ENCODE results near the gene TOPBP1.

TOPBP1 gene

DNA sequence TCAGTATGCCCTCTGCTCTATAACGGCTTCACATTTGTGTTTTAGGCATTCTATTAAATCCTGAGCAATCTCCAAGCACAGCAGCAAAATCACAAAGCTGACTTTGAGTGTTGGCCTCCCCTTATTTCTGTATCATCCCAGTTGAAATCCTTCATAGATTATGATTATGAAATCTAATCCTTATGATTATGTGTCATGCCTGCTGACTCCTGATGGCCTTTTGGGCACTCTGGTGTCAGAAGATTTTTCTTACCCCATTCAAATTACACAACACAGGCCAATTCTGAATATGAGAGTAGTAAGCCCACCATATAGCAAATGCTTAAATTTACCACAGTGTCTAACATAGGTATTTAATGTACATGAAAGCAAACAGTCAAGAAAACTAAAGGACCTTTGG lies 53.9 kb downstream of the TOPBP1 start:
- DNase-seq (ENCODE audit: low spot score): no peak

DNA sequence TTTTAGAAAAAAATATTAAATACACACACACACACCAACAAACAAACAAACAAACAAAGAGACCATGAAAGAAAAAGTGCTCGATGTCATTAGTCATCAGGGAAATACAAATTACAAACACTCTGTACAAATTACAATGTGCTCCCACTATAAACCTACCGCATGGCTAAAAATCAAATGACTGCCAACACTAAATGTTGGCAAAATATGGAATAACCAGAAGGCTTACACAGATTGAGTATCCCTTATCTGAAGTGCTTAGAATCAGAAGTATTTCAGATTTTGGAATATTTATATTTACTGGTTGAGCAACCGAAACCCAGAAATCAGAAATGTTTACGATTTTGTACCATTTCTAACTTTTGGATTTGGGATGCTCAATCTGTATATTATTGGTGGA lies 54.8 kb downstream of the TOPBP1 start:
- no peak for DNase-seq (ENCODE audit: low spot score)

DNA sequence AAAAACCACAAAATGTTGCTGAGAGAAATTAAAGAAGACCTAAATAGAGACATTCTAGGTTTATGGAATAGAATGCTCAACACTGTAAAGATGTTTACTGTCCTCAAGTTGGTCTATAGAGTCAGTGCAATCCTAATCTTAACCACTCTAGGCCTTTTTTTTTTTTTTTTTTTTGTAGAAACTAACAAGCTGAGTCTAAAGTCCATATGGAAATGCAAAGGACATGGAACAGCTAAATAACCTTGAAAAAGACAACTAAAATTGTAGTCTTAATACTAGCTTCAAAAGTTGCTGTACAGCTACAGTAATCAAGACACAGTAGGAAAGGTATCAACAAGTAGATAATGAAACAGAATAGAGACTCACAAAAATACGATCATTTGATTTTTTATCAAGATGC lies 55.4 kb downstream of the TOPBP1 start:
- no peak for DNase-seq (ENCODE audit: low spot score)

DNA sequence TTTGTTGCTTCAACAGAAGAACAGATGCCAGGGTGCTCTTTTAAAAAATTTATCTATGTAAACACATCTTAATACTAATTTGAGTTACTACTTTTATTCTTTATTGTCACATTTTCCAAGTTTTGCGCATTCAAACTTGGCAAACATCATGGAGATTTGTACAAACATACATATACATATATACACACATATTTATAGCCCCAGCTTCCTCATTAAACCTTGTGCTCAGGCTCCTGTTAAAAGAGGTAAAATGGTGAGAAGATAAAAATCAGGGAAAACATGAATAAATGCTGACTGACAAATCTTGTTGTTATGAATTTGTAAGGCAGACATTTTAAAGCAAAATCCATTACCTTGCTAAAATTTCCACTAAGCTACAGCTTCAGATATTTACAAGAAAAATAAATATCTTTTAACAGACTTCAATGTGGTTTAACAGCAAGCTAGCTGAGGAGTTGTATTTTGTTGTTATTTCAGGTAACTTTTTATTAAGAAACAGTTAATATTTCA lies 61.1 kb downstream of the TOPBP1 start:
- DNase-seq (ENCODE audit: low spot score): no peak

DNA sequence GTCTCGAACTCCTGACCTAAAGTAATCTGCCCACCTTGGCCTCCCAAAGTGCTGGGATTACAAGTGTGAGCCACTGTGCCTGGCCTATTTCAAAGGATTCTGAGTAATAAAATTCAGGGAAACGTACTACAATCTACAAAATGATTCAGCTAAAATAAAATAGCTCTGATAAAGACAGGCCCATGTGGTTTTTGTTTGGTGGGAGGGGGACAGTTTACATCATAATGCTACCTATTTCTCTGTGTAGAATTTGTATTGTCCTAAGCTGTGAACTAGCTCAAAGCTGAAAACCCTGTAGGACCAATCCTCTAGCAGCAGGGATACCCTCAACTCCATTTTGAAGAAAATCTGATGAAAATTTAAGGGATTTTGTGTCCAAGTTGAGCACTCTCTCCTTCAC lies 62.5 kb downstream of the TOPBP1 start:
- DNase-seq (ENCODE audit: low spot score): no peak

DNA sequence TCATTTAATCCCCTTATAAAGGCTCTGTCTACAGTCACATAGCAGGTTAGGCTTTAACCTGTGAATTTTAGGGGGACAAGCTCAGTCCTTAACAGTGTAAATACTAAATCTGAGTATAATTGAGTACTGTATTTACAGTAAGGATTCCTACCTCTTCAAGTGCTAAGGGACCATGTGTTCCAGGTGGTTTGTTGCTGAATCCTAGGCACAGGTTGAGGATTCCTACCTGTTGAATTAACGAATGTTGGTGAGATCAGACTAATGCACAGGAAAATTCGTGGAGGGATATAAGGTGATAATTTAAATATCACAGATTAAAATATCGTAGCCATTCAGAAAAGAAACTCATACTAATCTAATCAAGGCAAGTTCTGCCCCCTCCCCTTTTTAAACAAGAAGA lies 63.3 kb downstream of the TOPBP1 start:
- DNase-seq (ENCODE audit: low spot score): no peak

DNA sequence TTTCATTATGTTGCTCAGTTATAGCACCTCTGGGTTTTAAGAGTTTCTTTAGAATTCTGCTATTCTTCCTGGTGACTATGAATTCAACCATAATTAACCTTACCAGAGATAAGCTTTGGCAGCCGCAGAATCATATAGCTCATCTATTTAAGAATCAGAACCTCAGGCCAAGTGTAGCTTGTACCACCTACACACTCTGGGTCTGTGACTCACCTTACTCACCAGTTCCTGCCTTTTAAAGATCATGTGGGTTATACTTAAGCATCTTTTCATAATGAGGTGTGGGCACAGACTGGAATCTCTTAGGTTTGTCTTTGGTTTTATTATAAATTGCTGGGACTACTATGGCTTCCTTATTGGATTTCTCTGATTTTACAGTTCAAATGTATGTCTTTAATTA lies 66.4 kb downstream of the TOPBP1 start:
- no peak for DNase-seq (ENCODE audit: low spot score)

DNA sequence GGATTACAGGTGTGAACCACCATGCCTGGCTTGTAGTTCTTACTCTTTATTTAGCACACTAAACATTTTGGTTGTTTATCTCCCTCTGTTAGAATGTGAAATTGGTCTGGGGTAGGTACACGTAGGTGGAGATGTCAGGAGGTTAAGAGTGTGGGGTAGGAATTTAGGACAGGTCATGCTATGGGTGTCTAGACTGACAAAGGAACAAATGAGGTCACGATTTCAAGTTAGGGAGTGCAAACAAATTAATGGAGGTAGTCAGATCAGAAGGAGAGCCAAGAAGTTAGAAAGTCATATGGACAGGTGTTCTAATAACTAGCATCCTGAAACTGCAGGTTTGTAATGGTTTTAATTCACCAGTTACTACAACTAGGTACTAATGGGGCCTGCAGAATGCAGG lies 68.5 kb downstream of the TOPBP1 start:
- DNase-seq (ENCODE audit: low spot score): no peak

DNA sequence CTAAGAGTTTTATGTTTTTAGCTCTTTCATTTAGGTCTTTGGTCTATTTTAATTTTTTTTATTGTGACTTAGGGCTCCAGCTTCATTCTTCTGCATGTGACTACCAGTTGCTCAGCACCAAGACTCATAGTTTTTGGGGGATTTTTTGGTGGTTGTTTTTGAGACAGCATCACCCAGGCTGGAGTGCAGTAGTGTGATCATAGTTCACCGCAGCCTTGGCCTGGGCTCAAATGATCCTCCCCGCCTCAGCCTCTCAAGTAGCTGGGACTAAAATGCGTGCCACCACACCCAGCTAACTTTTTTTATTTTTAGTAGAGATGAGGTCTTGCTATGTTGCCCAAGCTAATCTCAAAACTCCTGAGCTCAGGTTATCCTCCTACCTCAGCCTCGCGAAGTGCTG lies 68.9 kb downstream of the TOPBP1 start:
- no peak for DNase-seq (ENCODE audit: low spot score)

DNA sequence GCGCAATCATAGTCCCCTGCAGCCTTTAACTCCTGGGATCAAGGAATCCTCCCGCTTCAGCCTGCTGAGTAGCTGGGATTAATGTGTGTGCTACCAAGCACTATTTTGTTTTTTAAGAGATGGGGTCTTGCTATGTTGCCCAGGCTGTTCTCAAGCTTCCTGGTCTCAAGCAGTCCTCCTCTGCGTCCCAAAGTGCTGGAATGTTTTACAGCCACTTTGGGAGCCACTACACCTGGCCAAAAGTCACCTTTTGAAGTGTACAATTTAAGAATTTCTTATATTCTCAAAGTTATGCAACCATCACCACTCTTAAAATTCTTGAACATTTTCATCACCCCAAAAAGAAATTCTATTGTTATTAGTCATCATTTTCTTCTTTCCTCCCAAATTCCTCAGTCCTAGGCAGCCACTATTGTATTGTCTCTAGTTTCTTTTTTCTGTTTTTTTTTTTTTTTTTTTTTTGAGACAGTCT lies 70.4 kb downstream of the TOPBP1 start:
- no peak for DNase-seq (ENCODE audit: low spot score)

DNA sequence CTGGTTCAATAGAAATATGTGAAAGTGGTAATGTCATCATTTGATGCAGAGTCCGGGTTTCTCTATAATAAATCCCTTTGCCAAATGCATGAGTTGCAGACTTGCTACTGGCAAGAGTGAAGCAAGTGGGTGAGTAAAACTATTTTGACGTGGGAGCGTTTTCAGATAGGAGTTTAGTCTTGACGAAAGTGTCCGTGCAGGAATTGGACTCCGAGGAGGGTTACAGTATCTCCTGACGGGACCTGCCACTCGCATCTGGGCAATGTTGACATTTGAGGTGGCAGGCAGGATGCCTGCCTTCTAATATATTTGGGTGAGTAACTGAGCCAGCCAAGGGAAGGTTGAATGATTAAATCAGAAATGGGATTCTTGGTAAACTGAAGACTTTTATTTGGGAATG lies 72.2 kb downstream of the TOPBP1 start:
- DNase-seq (ENCODE audit: low spot score): no peak

DNA sequence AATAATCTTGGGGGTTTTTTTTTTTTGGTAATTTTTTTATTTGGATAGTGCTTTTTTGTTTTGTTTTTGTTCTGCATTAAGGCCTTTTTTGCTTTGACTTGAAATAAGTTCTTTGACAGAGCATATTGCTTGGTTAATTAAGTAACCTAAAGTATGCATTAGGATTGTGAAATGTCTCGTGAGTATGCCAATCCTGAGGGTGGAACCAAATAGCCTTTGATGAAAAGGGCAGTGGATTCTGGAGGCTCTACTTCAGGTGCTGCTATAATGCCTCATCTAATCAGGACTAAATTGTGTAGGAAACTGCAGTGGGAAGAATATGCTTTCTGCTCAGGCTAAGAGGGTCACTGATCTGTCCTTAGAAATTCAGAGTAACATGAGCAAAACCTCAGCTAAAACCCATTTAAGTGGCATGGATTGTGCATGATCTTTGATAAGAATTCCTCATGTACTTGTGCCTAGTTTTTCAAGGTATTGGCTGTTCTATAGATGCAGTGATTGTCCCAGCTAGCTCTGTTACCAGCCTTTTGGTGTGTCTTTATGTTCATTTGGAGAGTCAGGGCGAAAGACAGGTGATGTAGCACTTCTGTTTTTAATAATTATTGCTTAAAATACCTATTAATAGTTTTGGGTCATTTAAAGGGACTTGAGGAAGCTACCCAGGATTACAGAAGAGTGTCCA lies 72.8 kb downstream of the TOPBP1 start:
- DNase-seq (ENCODE audit: low spot score): no peak

DNA sequence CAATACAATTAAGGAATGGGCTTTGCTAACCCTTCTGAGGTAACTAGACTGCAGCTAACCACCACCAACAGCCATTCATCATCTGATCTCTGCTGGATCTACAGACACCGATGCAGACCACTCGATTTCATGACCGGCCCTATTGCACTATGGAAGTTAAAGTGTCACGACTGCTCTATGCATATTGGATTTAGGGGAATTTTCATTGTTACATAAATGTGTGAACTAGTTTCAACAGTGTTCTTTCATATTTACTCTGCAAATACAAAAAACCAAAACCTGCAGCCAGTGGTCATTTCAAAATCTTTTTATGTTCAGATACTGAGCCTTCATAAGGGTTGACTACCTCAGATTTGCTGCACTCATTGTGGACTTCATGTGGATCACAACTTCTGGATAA lies 73.7 kb downstream of the TOPBP1 start:
- DNase-seq (ENCODE audit: low spot score): no peak

DNA sequence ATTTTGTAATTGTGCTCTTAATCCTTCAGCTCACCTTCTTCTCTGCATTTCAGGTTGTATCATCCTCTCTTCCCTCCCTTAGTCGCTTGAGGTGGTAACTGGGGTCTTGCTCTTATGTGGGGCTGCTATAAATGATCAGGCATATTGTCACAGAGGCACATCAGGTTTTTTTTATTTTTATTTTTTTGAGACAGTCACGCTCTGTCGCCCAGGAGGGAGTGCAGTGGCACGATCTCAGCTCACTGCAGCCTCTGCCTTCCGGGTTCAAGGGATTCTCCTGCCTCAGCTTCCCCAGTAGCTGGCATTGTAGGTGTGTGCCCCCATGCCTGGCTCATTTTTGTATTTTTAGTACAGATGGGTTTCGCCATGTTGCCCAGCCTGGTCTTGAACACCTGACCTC lies 78.3 kb downstream of the TOPBP1 start:
- DNase-seq (ENCODE audit: low spot score): no peak

DNA sequence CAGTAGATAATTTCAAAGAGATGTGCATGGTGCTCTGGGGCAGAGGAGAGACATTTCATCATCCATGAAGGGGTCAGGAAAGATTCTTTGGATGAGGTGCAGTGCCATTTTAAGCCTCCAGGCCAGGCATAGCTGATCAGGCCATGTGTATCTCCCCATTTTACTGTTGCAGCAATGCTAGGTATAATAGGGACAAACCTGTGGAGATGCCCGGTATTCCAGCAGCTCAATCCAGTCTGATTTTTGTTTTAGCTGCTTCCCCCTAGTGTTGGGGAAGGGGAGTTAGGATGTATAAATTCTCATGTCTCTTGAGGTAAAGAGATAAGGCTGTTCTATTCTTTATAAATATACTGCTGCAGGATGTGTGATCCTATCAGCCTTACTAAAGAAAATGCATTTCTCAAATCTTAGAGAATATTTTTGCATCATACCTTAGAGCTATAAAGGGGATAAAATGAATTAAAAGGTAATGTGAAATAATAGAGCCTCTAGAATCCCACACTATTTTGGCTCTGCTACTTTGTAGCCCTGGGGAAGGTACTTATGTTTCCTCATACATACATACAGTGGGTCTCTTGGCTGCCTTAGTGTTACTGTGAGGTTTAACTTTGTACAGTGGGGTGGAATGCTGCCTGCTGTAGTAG lies 83.1 kb downstream of the TOPBP1 start:
- DNase-seq (ENCODE audit: low spot score): peak; percentile 64

DNA sequence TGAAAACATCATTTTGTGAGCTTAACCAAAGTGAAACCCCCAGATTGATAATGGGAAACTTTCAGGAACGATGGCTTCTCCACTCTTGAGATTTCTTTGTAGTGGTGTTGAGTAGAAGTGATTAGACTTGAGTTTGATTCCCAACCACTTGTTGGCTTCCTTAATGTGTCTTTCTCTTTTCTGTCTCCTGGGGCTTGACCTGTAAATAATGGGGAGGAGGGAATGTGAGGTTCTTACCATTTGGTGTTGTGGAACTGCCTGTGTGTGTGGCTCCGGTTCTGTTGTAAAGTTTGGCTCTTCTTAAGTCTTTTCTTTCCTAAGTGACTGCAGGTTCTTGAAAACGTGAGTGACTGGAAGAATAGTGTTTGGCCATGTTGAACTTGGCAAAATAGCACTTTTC lies 85.6 kb downstream of the TOPBP1 start:
- DNase-seq (ENCODE audit: low spot score): no peak

DNA sequence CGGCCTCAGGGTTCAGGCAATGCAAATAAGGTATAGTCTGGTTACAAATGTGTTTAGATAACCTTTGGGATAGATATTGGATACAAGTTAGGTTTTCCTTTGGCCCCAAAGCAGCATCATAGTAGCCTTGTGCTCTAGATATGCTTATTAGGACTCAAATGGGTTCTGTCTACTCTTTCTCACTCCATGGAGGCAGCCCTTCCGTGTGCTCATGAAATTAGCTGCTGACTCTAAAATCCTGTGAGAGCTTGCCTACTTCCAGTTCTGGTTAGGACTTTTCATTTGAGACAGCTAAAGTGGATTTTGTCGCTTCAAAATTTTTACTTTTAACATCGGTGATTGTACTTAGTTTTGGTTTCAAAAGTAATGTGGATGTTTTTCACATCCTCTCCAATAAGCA lies 86.7 kb downstream of the TOPBP1 start:
- no peak for DNase-seq (ENCODE audit: low spot score)

DNA sequence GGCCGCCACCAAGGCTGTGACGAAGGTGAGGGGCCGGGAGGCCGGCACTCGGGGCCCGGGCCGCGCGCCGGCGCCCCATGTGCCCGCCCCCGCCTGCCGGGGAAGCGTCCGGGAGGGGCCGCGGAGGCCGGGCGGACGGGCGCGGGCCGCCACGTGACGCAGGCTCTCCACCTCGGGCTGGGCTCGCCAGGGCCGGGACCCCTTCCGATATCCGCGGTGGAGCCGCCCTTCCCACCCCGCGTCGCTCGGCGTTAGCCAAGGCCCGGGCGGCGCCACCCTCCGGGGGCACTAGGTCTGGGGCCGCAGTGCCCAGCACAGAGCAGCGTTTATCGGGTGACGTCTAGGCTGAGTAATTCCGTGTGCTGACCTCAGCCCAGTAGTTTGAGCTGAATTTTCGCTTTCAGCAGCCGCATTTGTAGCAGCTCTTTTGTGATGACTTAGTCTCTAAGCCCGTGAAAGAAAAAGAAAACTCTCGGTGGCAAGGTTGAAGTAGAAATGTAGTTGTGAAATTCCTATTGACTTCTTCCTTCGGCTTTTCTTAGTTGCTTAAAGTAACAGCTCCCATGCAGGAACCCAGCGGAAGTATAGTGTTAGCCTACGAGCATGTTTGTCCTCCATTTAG lies 87.4 kb downstream of the TOPBP1 start:
- DNase-seq (ENCODE audit: low spot score): peak; percentile 31

DNA sequence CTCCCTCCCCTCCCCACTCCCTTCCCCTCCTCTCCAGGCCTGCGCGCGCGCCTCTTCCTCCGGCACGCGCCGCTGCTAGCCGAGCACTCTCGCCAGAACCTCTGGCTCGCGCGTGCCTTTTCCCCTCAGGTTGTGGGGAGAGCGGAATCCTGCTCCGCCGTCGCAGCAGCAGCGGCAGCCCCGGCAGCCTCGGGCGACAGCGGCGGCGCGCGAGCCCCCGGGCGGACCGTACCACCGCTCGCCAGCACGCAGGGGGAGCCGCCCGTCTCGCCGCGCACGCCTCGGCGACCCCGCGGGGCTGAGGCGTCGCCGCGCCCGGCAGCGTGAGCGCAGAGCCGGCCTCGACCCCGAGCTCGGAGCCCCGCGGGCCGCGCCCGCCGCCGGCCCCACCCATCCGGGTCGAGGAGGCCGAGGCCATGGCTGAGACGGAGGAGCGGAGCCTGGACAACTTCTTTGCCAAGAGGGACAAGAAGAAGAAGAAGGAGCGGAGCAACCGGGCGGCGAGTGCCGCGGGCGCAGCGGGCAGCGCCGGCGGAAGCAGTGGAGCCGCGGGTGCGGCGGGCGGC lies 88.0 kb downstream of the TOPBP1 start, which contains the start of gene CDV3:
Gene CDV3, plus strand, starts transcription at position 58 of the 566 bp plus-strand sequence. Its CDS starts 359 bp downstream, at position 417.
- DNase-seq (ENCODE audit: low spot score): peak; percentile 33

DNA sequence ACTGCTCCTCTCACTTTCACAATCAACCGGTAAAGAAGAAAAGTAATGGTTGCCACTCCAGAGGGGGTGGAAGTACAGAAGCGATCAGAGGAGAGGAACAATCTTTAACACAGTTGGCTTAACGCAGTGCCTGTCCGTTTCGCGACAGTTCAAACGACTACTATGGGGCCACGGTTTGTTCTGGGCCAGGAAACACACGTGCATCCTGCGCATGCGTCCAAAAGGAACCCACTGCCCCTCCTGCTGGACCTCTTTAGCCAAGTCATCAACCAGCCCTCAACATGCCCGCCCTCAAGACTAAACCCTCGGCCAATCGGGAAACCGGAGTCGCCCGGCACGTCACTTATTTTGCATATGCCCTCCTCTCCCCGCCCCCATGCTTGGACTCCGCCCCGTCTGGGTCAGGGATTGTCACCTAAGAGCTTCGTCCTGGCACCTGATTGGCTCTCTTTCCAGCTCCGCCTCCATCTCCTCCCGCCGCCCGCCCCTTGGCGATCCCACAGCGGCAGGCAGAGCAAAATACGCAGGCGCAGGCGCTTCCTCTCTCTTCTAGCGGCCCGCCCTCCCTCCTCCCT lies 88.6 kb downstream of the TOPBP1 start:
- DNase-seq (ENCODE audit: low spot score): peak; percentile 77

DNA sequence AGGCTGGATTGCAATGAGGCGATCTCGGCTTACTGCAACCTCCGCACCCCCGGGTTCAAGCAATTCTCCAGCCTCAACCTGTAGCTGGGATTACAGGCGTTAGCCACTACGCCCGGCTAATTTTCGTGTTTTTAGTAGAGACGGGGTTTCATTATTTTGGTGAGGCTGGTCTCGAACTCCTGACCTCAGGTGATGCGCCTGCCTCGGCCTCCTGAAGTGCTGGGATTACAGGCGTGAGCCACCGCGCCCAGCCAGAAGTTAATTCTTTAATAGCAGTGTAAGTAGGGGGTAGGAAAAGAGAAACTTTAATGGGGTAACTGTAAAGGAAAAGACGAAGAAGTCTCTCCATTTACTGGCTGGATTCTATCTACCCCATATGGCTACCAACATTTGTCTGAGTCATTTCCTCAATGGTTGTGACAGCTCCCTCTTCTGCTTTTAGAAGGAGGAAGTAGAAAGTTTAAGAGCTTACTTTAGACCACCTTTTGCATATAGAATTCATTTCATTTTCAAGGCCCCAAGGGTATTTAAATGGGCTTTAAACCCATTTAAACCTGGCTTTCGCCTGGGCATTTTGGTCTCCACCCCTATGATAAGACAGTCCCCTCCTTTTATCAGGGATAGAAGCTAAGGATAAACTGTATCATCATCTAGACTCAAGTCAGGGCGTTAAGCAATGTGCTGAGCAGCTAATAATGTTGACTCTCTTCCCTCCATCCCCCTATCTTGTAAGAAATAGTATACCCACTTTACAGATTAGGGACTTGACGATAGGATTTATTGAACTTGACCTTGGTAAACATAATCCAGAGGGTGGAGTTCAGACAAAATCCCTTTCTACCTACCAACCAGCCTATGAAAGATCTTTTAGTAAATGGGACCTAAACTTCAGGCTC lies 89.3 kb downstream of the TOPBP1 start:
- DNase-seq (ENCODE audit: low spot score): no peak

DNA sequence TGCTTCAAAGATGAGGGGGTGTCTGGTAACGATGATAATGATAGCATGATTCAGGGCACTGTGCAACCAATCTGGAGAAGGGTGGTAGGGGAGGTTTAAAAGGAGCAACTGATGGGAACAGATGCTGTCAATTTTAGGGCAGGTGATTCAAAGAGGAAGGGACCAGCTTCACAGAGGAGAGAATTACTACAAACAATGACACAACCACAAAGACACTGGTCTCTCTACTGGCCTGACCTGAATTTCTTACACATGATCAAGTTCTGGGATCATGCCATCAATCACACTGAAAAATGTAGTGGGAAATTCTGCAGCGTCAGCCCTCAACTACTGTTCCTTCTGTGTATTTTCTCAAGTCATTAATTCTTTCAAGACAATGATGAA lies 90.8 kb downstream of the TOPBP1 start:
- no peak for DNase-seq (ENCODE audit: low spot score)

Measured in HuH-7.5 (cell line).